ENCODE data around the gene NLRP1.

Gene NLRP1

DNA sequence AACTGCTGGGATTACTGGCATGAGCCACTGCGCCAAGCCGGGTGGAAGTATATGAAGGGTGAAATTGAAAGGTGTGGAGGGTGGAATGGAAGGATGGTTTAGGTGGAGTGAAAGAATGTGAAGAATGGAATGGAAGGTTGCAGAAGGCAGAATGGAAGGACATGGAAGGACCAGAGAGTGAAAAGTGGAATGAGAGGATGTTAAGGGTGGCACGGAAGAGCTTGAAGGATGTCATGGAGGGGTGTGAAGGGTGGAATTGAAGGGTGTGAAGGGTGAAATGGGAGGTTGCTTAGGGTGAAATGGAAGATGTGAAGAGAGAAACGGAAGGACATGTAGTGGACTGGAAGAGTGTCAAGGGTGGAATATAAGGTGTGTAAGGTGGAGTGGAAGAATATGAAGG lies 81.8 kb downstream of the NLRP1 start:
- no peak for TF ChIP-seq GATA1 (IDR thresholded peaks at IDR 0.05; ENCODE audit: low read depth, low read length)
- no peak for TF ChIP-seq POLR2A (IDR thresholded peaks at IDR 0.05; ENCODE audit: low read length)
- DNase-seq: no peak

DNA sequence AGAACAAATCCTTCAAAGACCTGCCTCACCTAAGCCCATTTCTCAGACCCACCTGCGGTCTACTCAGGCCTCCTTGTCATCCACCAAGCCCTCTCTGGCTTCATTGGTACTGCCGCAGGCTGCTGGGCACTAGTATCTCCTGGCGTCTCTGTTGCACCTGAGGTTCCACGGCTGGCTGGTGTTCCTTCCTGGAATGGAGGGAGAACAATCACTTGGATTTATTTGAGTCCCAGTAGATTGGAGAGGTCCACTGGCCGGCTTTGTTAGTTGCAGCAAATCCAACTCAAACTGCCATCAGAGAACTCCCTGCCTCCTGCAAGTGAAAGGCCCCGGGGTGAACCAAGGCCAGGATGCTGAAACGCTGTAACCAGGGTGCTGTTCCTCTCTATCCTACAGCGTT lies 82.6 kb downstream of the NLRP1 start:
- no peak for DNase-seq
- TF ChIP-seq GATA1 (IDR thresholded peaks at IDR 0.05; ENCODE audit: low read depth, low read length) (no peak), POLR2A (IDR thresholded peaks at IDR 0.05; ENCODE audit: low read length) (no peak)

DNA sequence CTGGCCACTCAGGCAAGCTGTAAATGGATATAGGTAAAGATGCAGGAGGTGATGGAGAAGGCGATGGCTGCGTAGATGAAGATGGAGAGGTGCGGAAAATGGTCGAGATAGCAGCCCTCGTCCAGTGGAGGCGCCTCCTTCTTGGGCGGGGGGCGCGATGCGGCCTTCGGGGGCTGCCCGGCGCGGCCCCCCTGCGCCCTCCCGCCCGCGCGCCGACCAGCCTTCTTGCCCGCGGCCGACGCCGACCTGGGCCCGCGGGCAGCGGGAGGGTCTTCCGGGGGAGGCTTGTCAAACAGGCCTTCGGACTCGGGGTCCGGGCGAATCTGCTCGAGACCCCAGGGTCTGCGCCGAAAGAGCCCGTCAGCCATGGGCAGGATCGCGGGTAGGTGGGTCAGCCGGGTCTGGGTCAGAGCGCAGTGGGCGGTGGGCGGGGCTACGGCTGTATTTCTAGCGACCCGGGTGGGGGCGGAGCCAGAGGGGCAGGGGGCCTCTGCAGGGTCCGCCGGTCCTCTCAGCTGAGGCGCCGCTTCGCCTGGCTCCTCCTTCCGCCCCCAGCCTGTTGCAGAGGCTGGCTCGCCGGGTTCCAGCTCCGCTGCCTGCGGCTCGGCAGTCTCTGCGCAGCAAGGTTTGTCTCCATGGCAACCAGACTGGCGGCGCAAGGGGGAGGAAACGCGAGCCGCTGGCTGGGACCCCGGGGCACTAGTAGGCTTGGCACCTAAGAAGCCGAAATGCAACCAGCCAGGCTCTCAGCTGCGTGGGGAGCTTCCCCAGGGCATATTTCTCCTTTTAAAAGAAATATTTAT lies 83.5 kb downstream of the NLRP1 start:
- peak; percentile 14 for DNase-seq
- TF ChIP-seq POLR2A (IDR thresholded peaks at IDR 0.05; ENCODE audit: low read length) (no peak), GATA1 (IDR thresholded peaks at IDR 0.05; ENCODE audit: low read depth, low read length) (no peak)

DNA sequence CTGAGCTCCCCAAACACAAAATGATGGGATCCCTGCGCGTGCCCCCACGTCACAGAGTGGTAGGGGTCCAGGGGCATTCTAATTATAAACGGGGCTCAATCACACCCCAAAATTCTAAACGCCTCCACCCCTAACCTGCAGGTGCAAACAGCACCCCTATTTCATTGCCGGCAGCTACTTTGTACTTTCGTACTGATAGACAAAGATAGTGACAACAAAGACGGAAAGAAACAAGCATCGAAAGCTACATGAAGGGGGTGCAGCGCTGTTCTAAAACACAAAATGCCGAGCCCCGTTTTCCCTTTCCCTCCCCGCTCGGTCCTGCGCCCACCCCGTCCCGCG lies 84.1 kb downstream of the NLRP1 start:
- DNase-seq: no peak
- no peak for TF ChIP-seq GATA1 (IDR thresholded peaks at IDR 0.05; ENCODE audit: low read depth, low read length)

DNA sequence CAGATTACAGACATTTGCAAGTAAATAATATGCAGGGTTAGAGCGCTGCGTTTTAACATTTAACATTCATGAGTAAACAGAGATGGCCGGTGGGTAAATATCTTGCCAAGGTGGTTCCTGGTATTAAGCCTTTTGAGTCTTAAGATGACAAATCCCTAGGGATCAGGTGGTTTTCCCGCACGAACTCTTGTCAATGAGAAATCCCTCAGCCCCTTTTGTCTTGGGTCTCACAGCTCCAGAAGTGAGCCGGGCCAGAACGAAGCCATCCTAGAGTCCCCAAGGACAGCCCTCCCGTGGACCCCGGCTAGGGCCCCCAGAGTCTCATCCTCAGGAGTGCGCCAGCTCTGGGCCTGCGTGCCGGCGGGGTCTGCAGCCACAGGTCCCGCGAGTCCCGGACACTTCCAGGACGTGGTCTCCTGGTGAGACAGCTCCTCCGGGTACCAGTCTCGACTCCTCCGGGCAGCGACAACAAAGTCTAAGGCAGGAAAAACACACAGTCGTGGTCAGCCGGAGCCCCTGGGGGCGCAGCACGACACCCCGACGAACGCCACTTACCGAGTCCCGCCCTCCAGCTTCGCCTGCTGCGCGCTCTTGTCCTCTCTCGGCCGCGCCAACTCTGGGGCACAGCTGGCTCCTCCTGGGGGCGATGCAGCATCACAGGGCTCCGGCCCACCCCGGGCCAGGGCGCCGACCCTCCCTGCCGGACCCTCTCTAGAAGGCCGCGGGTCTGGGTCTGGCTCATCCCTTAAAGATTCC lies 84.7 kb downstream of the NLRP1 start:
- no peak for DNase-seq
- no peak for TF ChIP-seq POLR2A (IDR thresholded peaks at IDR 0.05; ENCODE audit: low read length)
- no peak for TF ChIP-seq GATA1 (IDR thresholded peaks at IDR 0.05; ENCODE audit: low read depth, low read length)

DNA sequence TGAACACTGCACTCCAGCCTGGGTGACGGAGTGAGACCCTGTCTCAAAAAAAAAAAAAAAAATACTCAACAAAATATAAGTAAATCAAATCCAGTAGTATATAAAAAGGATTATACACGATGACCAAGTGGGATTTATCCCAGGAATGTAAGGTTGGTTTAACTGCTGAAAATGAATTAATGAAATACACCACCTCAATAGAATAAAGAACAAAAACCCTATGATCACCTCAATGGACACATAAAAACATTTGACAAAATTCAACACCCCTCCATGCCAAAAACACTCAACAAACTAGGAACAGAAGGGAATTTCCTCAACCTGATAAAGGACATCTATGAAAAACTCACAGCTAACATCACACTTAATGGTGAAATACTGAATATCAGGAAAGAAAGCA lies 91.3 kb downstream of the NLRP1 start:
- TF ChIP-seq GATA1 (IDR thresholded peaks at IDR 0.05; ENCODE audit: low read depth, low read length): no peak
- TF ChIP-seq POLR2A (IDR thresholded peaks at IDR 0.05; ENCODE audit: low read length): no peak
- no peak for DNase-seq

DNA sequence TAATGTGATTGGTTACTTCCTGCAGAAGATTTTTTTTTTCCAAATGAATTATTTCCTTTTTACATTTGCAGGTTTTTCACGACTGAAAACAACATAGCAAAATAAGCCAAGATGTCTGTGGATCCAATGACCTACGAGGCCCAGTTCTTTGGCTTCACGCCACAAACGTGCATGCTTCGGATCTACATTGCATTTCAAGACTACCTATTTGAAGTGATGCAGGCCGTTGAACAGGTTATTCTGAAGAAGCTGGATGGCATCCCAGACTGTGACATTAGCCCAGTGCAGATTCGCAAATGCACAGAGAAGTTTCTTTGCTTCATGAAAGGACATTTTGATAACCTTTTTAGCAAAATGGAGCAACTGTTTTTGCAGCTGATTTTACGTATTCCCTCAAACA lies 95.6 kb downstream of the NLRP1 start:
- TF ChIP-seq POLR2A (IDR thresholded peaks at IDR 0.05; ENCODE audit: low read length) (no peak), GATA1 (IDR thresholded peaks at IDR 0.05; ENCODE audit: low read depth, low read length) (no peak)
- no peak for DNase-seq

DNA sequence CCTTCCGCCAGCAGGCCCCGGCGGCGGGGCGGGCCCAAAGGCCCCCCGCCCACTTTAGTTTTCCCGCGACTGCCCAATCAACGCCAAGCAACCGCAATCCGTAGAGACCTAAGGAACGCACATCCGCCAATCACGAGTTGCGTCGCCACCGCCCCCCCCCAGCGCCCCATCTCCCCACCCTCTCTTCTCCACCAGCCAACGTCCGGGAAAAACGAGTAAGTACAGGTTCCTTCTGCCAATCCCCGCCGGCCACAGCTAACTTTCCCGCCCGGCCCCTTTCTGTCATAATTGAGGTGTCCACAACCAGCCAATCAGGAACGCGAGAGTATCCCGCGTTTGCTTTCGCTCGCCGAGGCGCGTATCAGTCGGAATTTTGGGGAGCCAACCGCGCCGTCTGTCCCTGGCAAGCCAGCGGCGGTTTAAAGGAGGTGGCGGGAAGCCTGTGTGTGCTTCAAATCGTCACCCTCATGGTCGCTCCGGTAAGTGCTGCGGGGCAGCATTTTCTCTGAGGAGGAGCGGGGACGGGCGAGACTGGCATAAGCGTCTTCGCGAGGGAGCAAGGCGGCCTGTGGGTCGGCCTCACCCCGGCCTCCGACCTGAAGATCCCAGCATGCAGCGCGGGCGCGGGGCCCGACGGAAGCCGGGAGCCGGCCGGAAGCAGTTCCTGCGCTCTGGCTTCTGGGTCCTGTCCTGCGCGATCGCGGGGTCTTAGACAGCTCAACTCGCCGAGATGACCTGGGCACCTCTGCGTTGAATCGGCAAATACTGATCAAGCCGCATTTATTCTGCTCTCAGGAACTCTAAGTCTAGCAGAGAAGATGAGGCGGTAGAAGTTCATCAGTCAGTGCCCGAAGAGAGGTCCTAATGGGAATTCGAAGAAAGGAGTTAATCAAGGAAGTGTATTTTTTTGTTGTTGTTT lies 97.8 kb downstream of the NLRP1 start, which contains the start of gene MIS12:
Gene MIS12 (plus strand): TSS at position 361 of the 919 bp plus-strand sequence. CDS start 2,297 bp downstream, outside the sequence.
- peak; percentile 99 for DNase-seq
- TF ChIP-seq GATA1 (IDR thresholded peaks at IDR 0.05; ENCODE audit: low read depth, low read length) (no peak), POLR2A (IDR thresholded peaks at IDR 0.05; ENCODE audit: low read length) (peak; percentile 95)

DNA sequence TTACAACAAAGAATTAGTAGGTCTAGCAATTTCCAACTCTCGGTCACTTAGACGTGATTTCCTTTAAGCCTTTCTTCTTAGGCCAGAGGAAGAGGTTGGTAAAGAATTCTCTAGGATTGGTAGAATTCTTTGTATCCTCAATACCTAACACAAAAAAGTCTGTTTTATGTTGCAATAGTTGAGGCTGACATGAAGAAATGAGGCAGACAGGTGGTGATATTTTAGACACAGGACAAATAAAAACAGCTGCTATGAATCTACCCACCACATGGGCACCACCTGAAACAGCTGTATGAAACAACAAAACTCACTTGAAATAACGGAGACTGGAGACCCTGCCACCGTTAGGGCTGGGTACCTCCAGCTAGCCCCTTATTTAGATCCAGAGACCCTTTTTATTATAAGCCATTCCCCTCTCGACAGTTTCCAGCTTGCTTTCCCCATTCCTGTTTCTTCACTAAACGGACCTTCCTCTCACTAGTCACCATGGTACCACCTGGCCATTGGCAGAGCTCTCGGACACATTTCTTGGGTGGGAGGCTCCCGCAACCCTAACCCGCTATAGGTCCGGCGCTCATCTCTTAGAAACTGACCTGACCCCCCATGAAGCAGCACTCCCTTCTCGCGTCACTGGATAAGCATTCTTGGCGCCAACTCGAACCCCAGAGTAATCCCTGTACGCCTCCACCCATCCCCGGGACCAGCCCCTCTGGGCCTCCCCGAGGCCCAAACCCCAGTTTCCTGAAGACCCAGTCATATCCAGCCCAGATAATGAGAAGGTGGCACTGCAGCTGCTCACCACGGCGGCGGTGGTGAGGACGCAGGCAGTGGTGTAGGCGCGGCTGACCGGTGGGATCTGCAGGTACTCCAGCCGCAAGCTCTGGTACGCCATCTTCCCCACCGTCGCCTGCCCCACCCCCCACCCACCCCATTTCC lies 98.8 kb downstream of the NLRP1 start, which contains the start of gene DERL2:
Gene DERL2 (minus strand): TSS at position 909 of the 936 bp plus-strand sequence. CDS start 17 bp downstream, at position 892.
- peak; percentile 65 to 85 for DNase-seq
- TF ChIP-seq POLR2A (IDR thresholded peaks at IDR 0.05; ENCODE audit: low read length): no peak
- no peak for TF ChIP-seq GATA1 (IDR thresholded peaks at IDR 0.05; ENCODE audit: low read depth, low read length)

DNA sequence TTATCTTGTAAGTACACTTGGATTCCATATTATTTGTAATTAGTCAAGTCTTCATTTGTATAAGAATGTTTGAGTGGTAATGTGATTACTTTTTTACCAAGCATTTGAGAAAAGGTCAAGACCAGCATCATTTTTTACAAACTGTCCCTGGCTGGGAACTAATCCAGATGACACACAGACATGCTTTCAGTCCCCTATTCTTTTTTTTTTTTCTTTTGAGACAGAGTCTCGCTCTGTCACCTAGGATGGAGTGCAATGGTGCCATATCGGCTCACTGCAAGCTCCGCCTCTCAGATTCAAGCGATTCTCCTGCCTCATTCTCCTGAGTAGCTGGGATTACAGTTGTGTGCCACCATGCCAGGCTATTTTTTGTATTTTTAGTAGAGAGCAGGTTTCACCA lies 102.9 kb downstream of the NLRP1 start:
- TF ChIP-seq GATA1 (IDR thresholded peaks at IDR 0.05; ENCODE audit: low read depth, low read length) (no peak), POLR2A (IDR thresholded peaks at IDR 0.05; ENCODE audit: low read length) (no peak)
- no peak for DNase-seq

DNA sequence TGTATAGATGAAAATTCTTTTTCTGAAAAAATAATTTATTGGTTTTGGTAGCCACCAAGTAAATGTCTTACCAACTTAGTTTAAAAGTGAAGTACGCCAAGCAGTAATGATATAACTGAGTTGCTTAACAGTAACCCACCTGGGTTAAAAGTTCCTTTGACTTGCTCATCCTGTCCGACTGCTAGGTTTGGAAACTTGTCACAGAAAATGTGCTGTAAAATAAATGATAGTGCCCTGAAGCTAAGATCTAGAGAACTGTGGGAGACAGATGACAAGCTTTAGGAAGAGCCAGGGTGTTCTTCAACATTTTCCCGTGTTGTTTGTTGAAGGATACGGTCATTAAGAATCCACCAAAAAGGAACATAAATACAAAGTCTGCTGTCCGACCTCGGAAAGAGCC lies 103.3 kb downstream of the NLRP1 start:
- DNase-seq: no peak
- TF ChIP-seq POLR2A (IDR thresholded peaks at IDR 0.05; ENCODE audit: low read length) (no peak), GATA1 (IDR thresholded peaks at IDR 0.05; ENCODE audit: low read depth, low read length) (no peak)

DNA sequence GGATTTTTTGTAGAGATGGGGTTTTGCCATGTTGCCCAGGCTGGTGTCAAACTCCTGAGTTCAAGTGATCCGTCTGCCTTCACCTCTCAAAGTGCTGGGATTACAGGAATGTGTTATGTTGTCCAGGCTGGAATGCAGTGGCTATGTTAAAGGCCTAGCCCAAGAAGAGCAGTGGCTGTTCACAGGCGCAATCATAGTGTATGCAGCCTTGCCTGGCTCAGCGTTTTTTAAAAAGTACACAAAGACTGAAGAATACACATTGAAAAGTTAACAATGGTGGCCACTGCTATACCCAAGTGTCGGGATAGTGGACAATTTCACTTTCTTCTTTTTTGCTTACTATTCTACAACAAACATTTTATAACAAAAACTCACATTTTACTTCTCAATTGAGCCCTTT lies 105.3 kb downstream of the NLRP1 start:
- DNase-seq: no peak
- TF ChIP-seq POLR2A (IDR thresholded peaks at IDR 0.05; ENCODE audit: low read length) (no peak), GATA1 (IDR thresholded peaks at IDR 0.05; ENCODE audit: low read depth, low read length) (no peak)

DNA sequence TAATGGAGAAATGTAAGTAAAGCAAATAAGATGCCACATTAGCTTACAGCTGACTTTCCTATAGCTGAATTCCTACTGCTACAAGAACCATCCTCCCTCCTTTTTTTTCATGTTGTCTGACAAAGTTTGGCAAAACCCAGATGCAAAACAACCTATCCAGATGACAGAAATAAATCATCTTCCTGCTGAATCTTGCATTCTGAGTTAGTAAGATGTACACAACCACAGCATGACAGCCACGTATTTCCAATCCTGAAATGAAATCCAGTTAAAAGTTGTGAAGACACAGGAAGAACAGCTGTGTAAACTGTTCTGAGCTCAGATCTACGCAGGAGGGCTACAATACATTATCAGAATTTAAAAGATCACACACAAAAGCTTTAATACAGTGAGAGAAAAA lies 110.4 kb downstream of the NLRP1 start:
- DNase-seq: no peak
- TF ChIP-seq POLR2A (IDR thresholded peaks at IDR 0.05; ENCODE audit: low read length) (no peak), GATA1 (IDR thresholded peaks at IDR 0.05; ENCODE audit: low read depth, low read length) (no peak)
